ENCODE results near the gene SLC35E1. TPM values are rescaled to one million over a fixed set of nuclear protein-coding genes. Genes with fewer than 3 reads are reported as not detected.

The SLC35E1 gene
- total RNA-seq, 2 experiments from 2014 or later: 72.3 to 76.3 TPM

DNA sequence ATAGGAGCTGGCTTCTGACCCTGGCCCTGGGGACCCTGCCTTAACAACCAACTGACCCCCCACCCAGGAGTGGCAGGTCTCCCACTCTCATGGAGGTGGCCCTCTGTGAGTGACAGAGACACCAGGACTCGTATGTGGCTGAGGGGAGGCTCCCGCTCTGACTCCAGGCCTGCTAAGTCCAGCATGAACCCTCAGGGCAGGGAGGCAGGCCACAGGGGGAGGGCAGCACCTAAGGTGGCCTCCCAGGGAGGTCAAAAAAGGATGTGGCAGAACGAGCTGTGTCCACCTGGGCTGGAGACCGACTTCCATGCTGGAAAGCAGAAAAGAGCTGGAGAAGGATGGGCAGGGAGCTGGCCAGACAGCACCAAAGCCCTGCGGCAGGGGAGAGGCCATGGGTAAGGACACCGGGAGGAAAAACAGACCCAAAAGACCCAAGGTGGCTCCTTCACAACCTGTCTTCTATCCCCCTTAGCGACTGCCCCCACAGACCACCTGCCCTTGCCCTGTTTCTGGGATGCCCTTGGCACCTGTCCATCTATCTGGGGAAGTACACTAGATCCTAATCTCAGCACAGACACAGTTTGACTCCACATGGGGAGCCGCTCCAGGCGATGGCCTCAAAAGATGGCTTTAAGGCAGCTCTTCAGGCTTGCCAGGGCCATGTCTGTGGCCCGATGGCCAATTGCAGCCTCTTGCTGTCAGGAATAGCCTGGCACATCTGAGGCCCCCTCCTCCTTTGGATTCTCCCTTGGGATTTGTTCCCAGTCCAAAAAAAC is 10.5 kb upstream of the SLC35E1 start:
- intact Hi-C loops (cut with DNase I, micrococcal nuclease): loop anchor here in 1 of 2 experiments (2.0 kb wide), 1 partner anchor 16 kb away; no protein-coding TSS in a partner anchor
- Mint-ChIP-seq H3K27me3 (no peaks in the 10 kb centered on the region), H3K4me3 (peak overlapping the region; percentile 38), H3K36me3 (ENCODE audit: low read depth) (peaks cover 21% of the 10 kb centered on the region), H3K4me1 (ENCODE audit: low read depth) (peaks cover 71% of the 10 kb centered on the region), H3K9me3 (no peaks in the 10 kb centered on the region), H3K27ac (peak overlapping the region; percentile 98)
- Histone ChIP-seq H3K36me3 (ENCODE audit: insufficient read depth, low read length) (peaks cover 37% of the 10 kb centered on the region), H3K27me3 (ENCODE audit: control insufficient read depth in 1 of 2, insufficient read depth in 2 of 2, low read length in 2 of 2) (no peaks in the 10 kb centered on the region), H3K4me1 (ENCODE audit: insufficient read depth, low read length) (peaks cover 75% of the 10 kb centered on the region), H3K4me3 (ENCODE audit: low read length) (no peak overlapping the region), H3K9me3 (ENCODE audit: control insufficient read depth in 1 of 2, insufficient read depth in 1 of 2, low read length in 2 of 2) (no peaks in the 10 kb centered on the region), H3K27ac (ENCODE audit: low read depth in 1 of 2, low read length in 2 of 2) (no peak overlapping the region)
- TF ChIP-seq, protein P1, sequence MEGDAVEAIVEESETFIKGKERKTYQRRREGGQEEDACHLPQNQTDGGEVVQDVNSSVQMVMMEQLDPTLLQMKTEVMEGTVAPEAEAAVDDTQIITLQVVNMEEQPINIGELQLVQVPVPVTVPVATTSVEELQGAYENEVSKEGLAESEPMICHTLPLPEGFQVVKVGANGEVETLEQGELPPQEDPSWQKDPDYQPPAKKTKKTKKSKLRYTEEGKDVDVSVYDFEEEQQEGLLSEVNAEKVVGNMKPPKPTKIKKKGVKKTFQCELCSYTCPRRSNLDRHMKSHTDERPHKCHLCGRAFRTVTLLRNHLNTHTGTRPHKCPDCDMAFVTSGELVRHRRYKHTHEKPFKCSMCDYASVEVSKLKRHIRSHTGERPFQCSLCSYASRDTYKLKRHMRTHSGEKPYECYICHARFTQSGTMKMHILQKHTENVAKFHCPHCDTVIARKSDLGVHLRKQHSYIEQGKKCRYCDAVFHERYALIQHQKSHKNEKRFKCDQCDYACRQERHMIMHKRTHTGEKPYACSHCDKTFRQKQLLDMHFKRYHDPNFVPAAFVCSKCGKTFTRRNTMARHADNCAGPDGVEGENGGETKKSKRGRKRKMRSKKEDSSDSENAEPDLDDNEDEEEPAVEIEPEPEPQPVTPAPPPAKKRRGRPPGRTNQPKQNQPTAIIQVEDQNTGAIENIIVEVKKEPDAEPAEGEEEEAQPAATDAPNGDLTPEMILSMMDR (IDR thresholded peaks at IDR 0.05): no peak
- DNase-seq: no peak
- ChIA-PET POLR2A (interaction anchor here (1.3 to 3.1 kb wide), 2 partner anchors 10 to 46 kb away, joined by 5 to 32 read pairs; partner anchors contain the start of genes MED26 and SLC35E1), CTCF (no interaction called here)
- ATAC-seq (ENCODE audit: poor library complexity): no peak

GRCh38 chr19:16581971-16582343 is 9.7 kb upstream of the SLC35E1 start:
- peaks cover 64% of the 10 kb centered on the region for H3K4me1 Mint-ChIP-seq (ENCODE audit: low read depth)
- peak overlapping the region in 1 of 2 donors; percentile 36 for H3K27ac ChIP-seq (ENCODE audit: low read depth in 1 of 2, low read length in 2 of 2)
- CTCF ChIA-PET: interaction anchor here (1.0 kb wide), 1 partner anchor 30 kb away, joined by 3 read pairs; no protein-coding TSS in a partner anchor

DNA sequence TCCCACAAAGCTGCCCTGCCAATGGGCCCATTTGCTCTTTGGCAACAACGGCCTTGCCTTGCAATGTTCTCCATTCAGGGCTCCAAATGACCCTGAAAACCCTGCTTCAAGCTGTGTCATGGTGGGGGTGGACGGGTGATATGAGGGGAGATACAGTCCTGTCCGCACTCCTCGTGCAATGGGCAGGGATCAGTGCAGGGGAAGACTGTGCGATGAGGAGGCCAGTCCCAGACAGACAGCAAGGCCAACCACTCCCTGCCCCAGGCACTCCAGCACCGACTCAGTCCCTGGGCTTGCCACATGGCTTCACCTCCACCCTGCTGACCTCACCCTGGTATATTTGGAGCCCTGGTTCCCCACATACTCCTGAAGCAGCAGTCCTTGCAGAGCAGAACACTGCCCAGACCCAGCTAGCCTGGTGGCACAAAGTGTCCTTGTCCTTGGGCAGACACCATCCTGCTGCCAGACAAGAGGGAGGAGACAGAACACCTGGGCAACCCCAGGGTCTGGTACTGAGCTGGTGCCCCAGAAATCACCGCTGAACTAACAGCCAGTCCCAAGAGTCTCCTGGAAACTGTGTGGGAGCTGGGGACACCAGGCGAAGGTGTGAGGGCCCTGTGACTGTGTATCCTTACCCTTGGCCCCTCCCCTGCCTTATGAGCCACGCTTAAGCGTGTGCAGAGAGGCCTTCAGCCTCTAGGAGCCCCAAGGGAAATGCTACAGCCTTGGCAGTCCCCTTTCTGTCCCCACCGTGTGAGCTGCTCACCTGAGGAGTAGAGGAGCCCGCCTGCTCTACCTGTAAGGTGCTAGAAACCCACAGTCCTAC is 9.1 kb upstream of the SLC35E1 start:
- Histone ChIP-seq H3K27me3 (ENCODE audit: control insufficient read depth in 1 of 2, insufficient read depth in 2 of 2, low read length in 2 of 2) (no peaks in the 10 kb centered on the region), H3K4me1 (ENCODE audit: insufficient read depth, low read length) (peaks cover 62% of the 10 kb centered on the region), H3K27ac (ENCODE audit: low read depth in 1 of 2, low read length in 2 of 2) (peak overlapping the region in 1 of 2 donors; percentile 36), H3K9me3 (ENCODE audit: control insufficient read depth in 1 of 2, insufficient read depth in 1 of 2, low read length in 2 of 2) (no peaks in the 10 kb centered on the region), H3K36me3 (ENCODE audit: insufficient read depth, low read length) (peaks cover 49% of the 10 kb centered on the region), H3K4me3 (ENCODE audit: low read length) (no peak overlapping the region)
- H3K36me3 Mint-ChIP-seq (ENCODE audit: low read depth): peaks cover 24% of the 10 kb centered on the region
- DNase-seq: no peak
- H3K4me1 Mint-ChIP-seq (ENCODE audit: low read depth): peaks cover 58% of the 10 kb centered on the region
- no peak for ATAC-seq (ENCODE audit: poor library complexity)
- no peaks in the 10 kb centered on the region for H3K27me3 Mint-ChIP-seq
- CTCF ChIA-PET: interaction anchor here (1.0 kb wide), 1 partner anchor 31 kb away, joined by 3 read pairs; no protein-coding TSS in a partner anchor
- peak overlapping the region; percentile 68 for H3K27ac Mint-ChIP-seq
- H3K4me3 Mint-ChIP-seq: no peak overlapping the region
- TF ChIP-seq, protein P1 (IDR thresholded peaks at IDR 0.05): no peak
- no peaks in the 10 kb centered on the region for H3K9me3 Mint-ChIP-seq
- intact Hi-C loops (cut with DNase I, micrococcal nuclease): no loop called here
- POLR2A ChIA-PET: interaction anchor here (1.3 kb wide), 1 partner anchor 9 kb away, joined by 5 read pairs; the partner anchor contains the start of gene SLC35E1

More at GRCh38 chr19:16581971-16582343, 9.7 kb upstream of the SLC35E1 start:
- Histone ChIP-seq H3K4me1 (ENCODE audit: insufficient read depth, low read length) (peaks cover 68% of the 10 kb centered on the region), H3K27me3 (ENCODE audit: control insufficient read depth in 1 of 2, insufficient read depth in 2 of 2, low read length in 2 of 2) (no peaks in the 10 kb centered on the region), H3K9me3 (ENCODE audit: control insufficient read depth in 1 of 2, insufficient read depth in 1 of 2, low read length in 2 of 2) (no peaks in the 10 kb centered on the region), H3K4me3 (ENCODE audit: low read length) (no peak overlapping the region), H3K36me3 (ENCODE audit: insufficient read depth, low read length) (peaks cover 43% of the 10 kb centered on the region)
- no peaks in the 10 kb centered on the region for H3K27me3 Mint-ChIP-seq
- peak overlapping the region; percentile 68 for H3K27ac Mint-ChIP-seq
- intact Hi-C loops (cut with DNase I, micrococcal nuclease): loop anchor here in 1 of 2 experiments (2.0 kb wide), 1 partner anchor 15 kb away; no protein-coding TSS in a partner anchor
- H3K9me3 Mint-ChIP-seq: no peaks in the 10 kb centered on the region
- TF ChIP-seq, protein P1 (IDR thresholded peaks at IDR 0.05): no peak
- no peak for DNase-seq
- H3K4me3 Mint-ChIP-seq: no peak overlapping the region
- peaks cover 21% of the 10 kb centered on the region for H3K36me3 Mint-ChIP-seq (ENCODE audit: low read depth)
- ATAC-seq (ENCODE audit: poor library complexity): no peak
- POLR2A ChIA-PET: interaction anchor here (1.3 kb wide), 1 partner anchor 9 kb away, joined by 5 read pairs; the partner anchor contains the start of gene SLC35E1

All from CD4-positive, alpha-beta T cell (primary cell).